GM21515 (cell line): Measurements from ENCODE around the gene TMEM181.

Source experiments
- ATAC-seq: cut with Tn5 transposase; IDR thresholded peaks from one replicate; pipeline ENCODE4 v1.9.1; 2021; ENCODE audit not compliant: unreplicated experiment

TMEM181 gene

GRCh38 chr6:158561938-158562337, 2.0 kb downstream of the TMEM181 start:
- no peak for ATAC-seq

GRCh38 chr6:158564243-158565121, 4.6 kb downstream of the TMEM181 start:
- ATAC-seq, result no peak

- no peak for ATAC-seq
Measured at GRCh38 chr6:158565122-158565429, 5.2 kb downstream of the TMEM181 start.

GRCh38 chr6:158565482-158566040, 5.7 kb downstream of the TMEM181 start:
- no peak for ATAC-seq

GRCh38 chr6:158566207-158566818, 6.4 kb downstream of the TMEM181 start:
- ATAC-seq, result no peak

GRCh38 chr6:158567152-158567551, 7.3 kb downstream of the TMEM181 start:
- ATAC-seq, result no peak

GRCh38 chr6:158567871-158568401, 8.0 kb downstream of the TMEM181 start:
- no peak for ATAC-seq

GRCh38 chr6:158568549-158568948, 8.7 kb downstream of the TMEM181 start:
- no peak for ATAC-seq

- ATAC-seq, result no peak
Measured at GRCh38 chr6:158569036-158569435, 9.1 kb downstream of the TMEM181 start.

GRCh38 chr6:158570681-158570962, 10.7 kb downstream of the TMEM181 start:
- no peak for ATAC-seq

- no peak for ATAC-seq
Measured at GRCh38 chr6:158571826-158572652, 12.1 kb downstream of the TMEM181 start.

GRCh38 chr6:158572653-158573541, 13.0 kb downstream of the TMEM181 start:
- no peak for ATAC-seq

- ATAC-seq, result no peak
Measured at GRCh38 chr6:158573542-158573931, 13.6 kb downstream of the TMEM181 start.

GRCh38 chr6:158574800-158575199, 14.9 kb downstream of the TMEM181 start:
- ATAC-seq, result no peak

GRCh38 chr6:158575550-158575949, 15.7 kb downstream of the TMEM181 start:
- no peak for ATAC-seq

GRCh38 chr6:158584236-158584651, 24.4 kb downstream of the TMEM181 start:
- no peak for ATAC-seq

- no peak for ATAC-seq
Measured at GRCh38 chr6:158586652-158587051, 26.8 kb downstream of the TMEM181 start.

GRCh38 chr6:158589366-158589765, 29.5 kb downstream of the TMEM181 start:
- ATAC-seq, result no peak

GRCh38 chr6:158591134-158591809, 31.4 kb downstream of the TMEM181 start:
- ATAC-seq, result no peak

GRCh38 chr6:158591810-158592209, 31.9 kb downstream of the TMEM181 start:
- no peak for ATAC-seq
